GM21423 (cell line): ENCODE data around the gene ARID1B.

Source experiments
- ATAC-seq: cut with Tn5 transposase; IDR thresholded peaks from one replicate; pipeline ENCODE4 v1.9.1; 2021; ENCODE audit warnings: mild to moderate bottlenecking, moderate library complexity; ENCODE audit not compliant: unreplicated experiment

Gene ARID1B

DNA sequence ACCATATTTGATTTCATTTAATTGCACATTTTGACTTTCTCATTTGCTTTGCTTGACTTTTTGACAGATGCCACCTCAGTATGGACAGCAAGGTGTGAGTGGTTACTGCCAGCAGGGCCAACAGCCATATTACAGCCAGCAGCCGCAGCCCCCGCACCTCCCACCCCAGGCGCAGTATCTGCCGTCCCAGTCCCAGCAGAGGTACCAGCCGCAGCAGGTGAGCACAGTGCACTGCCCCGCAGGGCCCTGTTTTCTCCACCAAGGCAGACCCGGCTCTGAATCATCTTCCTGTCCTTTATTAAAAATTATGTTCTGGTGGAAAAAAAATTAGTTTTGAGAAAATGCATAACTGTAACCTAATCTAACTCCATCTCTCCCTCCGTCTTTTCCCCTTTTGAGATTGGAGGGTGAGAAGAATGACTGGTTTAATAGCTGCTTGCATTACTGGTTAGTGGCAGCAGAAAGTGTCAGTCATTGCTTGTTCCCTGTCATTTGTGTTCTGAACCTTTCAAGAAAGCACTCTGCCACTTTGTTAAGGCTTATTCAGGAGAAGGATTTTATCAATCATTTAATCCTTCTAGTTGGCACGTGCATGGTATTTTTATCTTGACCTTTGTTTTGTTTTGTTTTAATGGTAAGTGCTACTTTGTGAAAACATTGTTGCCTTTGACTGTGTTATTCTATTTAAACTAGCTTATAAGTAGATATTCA, 124.3 kb downstream of the ARID1B start:
- no peak for ATAC-seq

DNA sequence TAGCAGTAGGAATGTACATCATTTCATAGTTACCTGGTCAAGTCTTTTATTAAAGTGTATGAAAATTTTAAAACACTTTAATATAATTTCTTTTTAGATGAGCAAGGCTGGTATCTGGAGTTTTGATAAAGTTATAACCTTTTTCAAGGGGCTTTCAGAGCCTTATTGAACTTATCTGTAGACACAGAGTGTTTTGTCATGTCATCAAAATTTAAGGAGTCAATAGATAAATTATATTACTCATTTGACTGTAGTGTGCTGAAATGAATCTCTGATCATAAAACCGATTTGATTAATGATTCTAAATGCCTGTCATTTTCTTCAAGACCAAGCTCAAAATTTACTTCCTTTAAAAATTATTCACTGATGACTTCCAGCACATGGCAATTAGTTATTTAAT, 125.6 kb downstream of the ARID1B start:
- ATAC-seq, result no peak

DNA sequence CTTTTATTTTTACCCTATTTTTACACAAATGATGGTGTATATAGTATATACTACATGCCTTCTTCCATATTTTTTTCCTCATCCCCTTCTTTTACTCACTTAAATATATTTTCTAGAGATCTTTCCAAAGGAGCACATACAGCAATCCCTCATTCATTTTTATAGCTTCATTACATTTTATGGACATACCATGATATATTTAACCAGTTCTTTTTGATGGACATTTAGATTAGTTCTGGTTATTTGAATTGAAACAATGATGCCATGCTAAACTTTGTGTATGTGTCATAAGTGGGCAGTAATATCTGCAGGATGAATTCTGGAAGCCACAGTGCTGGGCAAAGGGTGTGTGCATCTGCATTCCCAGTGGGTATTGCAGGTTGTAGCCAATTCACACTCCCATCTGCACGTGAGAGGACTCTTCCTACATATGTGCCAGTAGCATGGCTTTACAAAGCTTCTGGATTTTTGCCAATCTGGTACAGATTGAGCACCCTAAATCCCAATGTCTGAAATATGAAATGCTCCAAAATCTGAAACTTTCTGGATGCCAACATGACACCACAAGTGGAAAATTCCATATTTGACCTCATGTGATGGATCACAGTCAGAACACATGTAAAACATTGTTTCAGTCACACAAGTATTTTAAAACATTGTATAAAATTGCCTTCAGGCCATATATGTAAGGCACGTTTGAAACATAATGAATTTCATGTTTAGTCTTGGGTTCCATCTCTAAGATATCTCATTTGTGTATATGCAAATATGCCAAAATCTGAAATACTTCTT, 127.2 kb downstream of the ARID1B start:
- ATAC-seq, result no peak

DNA sequence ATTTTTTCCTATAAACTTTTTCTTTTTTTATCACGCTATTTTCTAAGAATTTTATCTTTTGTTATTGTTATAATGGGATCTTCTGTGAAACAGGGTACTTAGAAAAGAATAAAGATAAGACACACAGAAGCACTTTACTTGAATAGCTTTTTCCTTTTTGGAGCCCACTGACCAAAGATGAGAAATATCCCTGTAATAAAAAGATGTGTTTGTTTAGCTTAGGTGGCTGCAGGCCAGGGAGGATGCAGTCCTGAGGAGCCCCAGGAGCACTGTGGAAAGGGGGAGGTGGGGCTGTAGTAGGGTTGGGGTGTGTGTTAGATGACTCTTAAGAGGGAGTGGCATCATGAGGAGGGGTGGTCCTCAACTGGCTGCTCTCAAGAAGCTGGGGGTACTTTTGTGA, 128.6 kb downstream of the ARID1B start:
- no peak for ATAC-seq

DNA sequence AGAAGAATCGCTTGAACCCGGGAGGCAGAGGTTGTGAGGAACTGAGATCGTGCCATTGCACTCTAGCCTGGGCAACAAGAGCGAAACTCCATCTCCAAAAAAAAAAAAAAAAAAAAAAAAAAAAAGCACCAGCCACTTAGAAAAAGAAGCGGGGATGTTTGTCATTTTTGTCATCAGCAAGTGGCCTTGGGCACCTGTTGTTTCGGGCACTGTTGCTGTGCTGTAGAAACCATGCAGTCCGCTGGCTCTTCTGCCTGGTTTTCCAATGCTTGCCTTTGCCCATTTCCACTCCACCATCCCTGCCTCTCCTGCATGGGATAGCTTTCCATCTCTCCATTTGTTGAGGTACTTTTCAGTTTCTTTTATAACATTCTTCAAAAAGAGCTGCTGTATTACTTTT, 129.3 kb downstream of the ARID1B start:
- no peak for ATAC-seq

GRCh38 chr6:156909212-156910010, 132.2 kb downstream of the ARID1B start:
- ATAC-seq, result no peak

GRCh38 chr6:156910011-156910334, 132.8 kb downstream of the ARID1B start:
- ATAC-seq, result no peak

GRCh38 chr6:156910938-156911337, 133.8 kb downstream of the ARID1B start:
- ATAC-seq, result no peak

DNA sequence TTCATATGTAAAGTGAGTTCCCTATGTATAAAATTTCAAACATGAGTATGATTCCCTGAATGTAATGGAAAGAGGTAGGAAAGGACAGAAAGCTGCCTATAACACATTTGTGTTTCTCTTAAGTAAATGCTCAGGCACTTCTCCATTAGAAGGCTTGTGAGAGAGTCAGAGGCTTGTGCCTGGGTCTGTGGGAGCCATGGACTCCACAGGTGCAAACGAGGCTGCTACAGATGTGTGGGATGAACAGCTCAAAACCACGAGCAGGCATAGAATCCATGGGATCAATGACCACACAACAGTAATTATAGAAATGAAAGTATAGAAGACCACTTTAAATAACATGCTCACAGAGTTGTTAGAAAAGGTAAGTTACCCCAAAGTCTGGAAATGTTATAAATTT, 134.4 kb downstream of the ARID1B start:
- ATAC-seq, result no peak

DNA sequence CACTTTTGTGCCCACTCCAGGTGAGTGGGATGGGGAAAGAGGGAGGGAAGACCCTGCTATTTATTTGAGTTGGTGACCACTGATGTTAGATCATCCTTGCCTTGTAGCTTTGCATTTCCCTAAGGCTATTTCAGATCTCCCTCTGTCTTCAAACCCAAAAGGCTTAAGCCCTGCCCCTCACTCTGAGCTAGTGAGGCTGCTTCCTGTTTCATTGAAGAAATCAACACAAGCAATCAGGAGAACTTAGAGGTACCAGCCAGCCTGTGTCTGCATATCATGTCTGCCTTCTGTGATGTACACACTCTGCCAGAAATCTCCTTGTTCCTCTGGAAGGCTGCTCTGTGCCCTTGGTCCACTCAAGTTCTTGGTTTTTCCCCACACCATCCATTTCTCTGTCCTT, 135.3 kb downstream of the ARID1B start:
- no peak for ATAC-seq

DNA sequence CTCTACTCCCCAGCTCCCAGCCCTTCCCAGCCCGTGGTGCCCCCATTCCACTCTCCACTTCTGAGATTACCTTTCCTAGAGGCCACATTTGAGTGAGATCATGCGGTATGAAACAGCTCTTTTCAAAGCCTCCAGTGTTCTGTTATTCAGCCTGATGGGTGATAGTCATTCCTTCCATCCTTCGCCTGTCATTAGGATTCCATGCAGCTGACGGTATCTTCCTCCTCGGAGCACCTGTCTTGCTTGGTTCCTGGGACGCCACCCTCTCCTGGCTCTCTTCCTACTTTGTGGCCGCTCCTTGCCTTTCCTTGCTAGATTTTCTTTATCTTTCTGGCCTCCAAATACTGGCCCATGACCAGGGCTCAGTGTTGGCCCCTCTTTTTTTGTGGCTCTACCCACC, 137.0 kb downstream of the ARID1B start:
- ATAC-seq, result no peak

DNA sequence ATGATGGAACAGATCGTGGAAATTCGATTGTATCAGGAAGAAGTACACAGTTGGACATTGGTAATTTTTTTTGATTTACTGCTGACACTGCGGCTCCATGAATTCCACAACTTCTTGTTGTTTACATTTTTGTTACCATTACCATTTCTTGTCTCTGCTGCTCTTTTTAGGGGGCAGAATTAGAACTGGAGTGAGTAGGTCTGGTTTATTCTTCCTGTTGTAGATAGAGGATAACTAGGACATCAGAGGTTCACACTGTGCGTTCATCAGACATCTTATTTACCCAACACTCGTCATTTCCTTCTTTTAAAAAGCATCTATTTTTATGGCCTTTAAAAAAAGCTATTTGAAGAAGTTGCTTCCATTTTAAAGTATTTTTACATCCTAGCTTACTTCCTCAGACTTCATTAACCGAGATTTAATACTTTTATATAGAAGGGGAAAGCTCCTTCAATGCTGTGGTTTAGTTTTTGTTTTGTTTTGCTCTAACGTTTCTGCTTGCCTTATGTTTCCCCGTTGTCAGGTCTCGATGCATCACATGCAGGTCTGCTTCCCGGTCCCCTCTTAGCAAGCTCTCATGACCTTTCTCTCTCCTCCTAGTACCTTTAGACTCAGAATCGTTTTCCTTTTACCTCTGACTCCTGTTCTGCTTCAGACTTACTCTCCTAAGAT, 139.1 kb downstream of the ARID1B start:
- no peak for ATAC-seq

DNA sequence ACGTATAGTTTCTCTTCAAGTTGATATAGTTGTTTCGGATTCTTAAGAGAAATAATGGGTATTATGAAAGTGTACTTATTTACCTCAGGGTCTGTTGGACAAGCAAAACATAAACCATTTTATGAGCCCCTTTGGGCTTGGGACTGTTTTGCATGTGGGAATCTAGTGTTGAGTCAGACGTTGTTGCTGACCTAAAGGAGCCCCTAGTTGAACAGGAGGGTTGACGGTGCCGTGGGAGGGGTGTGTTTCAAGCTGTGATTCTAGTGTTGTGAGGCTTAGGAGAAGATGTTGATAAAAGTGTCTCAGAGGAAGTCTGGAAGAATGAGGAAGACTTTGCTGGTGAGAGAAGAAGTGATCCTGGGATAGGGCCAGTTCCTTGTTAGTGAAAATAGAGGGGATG, 140.0 kb downstream of the ARID1B start:
- ATAC-seq, result no peak

GRCh38 chr6:156918647-156919046, 141.5 kb downstream of the ARID1B start:
- ATAC-seq, result no peak

DNA sequence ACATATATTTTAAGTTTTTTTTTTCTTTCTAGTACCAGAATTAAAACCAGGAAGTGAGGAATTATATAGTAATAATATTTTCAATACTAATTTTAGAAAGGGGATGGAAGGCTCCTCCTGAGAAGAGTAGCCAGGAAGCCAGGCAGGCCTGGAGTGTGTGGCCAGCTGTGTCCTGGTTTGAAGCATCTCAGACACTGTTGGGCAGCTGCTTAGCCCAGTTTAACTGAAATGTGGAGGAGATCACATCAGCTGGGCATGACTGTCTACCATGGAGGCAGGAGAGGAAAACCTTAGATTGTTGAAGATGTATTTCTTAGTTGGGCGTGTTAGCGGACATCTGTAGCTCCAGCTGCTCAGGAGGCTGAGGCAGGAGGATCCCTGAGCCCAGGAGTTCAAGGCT, 142.2 kb downstream of the ARID1B start:
- no peak for ATAC-seq

DNA sequence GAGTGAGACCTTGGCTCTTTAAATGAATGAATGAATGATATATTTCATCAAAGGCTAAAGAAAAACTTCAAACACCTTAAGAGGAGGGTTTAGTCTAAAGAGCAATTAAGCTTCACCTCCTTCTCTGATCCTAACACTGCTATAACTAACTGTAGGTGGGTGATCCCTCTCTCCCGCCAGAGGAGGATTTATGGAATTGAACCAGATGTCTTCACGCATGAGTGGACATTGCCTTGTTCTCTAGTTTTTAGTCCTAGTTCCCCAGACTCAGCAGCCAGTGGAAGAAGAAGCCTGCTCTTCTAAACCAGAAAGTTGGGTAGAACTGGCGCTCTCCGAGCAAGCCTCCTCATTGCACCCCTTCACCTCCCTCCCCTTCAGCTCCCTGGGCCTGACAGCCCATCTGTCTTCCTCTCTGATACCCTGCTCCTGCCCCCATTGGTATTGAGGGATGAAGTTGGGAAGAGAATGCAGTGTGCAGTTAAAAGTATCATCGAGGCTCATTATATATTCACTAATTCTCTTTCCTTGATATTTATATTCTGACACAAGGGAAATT, 142.7 kb downstream of the ARID1B start:
- no peak for ATAC-seq

DNA sequence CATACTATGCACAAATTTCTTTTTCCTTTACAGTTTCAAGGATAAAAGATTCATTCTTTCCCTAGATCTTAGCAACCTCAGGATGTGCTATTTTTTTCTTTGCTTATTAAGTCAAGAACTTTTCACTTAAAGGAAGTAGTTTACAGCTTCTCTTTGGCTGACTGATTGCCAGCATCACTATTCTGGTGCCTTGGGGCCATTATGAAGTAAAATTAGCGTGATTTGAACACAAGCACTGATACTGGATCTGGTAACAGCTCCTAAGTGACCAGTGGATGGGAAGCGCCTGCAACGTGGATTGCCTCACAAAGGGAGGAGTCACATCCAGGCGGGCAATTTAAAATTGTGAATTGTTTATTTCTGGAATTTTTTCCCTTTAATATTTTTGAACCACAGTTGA, 147.1 kb downstream of the ARID1B start:
- no peak for ATAC-seq

DNA sequence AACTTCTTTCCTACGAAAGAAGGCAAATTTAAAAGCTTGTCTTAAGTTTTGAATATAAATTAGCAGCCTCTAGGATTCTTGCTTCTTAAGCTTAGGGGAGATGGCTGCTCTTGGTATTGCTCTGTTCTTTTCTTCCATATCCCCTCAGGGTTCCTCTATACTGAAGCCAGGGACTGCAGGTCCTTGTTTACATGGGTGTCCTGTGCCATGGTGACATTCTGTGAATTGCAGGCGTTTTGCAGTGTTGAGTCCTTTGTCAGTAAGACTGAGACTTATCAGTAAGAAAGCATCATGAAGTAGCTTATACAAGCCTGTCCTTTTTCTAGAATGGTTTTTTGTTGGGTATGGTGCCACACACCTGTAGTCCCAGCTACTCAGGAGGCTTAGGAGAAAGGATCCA, 147.8 kb downstream of the ARID1B start:
- no peak for ATAC-seq

DNA sequence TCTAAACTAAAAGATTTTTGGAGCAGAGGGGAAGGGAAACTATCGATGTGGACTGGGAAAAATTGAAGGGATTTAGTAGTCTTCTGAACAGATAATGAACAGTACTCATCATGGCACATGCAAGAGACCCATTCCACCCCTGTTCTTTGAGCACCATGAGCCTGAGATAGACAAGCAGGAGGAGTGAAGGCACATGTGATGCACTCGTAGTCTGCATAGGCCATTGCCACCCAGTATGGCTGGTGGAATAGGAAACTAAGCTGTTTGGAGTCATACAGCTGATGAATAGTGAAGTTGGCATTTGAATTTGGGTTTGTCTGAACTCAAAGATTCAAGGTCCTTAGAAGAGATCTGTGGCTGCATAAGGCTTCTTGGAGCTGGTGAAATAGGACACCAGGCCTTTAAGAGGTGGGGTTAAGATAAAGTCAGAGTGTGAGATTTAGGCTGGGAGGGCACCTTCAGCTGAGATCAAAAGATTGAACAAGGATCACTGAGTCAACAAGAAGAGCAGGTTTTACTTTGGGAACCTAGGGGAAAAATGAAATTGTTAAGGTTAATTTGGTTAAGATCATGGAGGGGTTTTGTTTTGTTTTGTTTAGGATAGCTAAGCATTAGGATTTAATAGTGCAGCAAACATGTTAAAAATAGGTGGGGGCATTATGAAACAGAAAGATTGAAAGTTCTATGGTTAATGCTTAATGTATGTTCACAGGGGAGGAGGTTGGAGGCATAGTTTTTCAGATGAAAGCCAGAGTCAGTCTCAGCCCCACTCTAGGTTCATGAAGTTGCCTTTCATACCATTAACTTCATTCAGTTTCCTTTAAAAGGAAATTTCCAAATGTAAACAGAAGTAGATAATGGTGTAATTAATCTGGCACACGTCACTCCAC, 148.8 kb downstream of the ARID1B start:
- peak; percentile 88 for ATAC-seq

GRCh38 chr6:156928126-156928525, 150.9 kb downstream of the ARID1B start:
- no peak for ATAC-seq
